HCT116 (cell line): ENCODE data around the gene AJUBA.

Experiments
- CEBPB ChIP-seq: IDR thresholded peaks from 2 replicates; pipeline ENCODE4 v1.6.1; 2012; ENCODE audit warnings: low read depth
- EZH2 ChIP-seq: fragments of 200-600 bp; sonication (generic); IDR thresholded peaks from 2 replicates; pipeline ENCODE4 v1.6.1; 2017; ENCODE audit warnings: antibody characterized with exemption, mixed run types
- EZH2phosphoT487 ChIP-seq: fragments of 200-600 bp; IDR thresholded peaks from 2 replicates; pipeline ENCODE4 v1.6.1; 2018; ENCODE audit warnings: antibody characterized with exemption, borderline replicate concordance
- FOSL1 ChIP-seq: IDR thresholded peaks from 2 replicates; pipeline ENCODE4 v1.6.1; 2012; ENCODE audit warnings: low read depth
- JUND ChIP-seq: IDR thresholded peaks from 2 replicates; pipeline ENCODE4 v1.6.1; 2012
- POLR2A ChIP-seq: IDR thresholded peaks from 2 replicates; pipeline ENCODE4 v1.7.0; 2011; ENCODE audit warnings: borderline replicate concordance; ENCODE audit not compliant: insufficient read depth, insufficient read length; ENCODE audit errors: extremely low read depth
- POLR2AphosphoS5 ChIP-seq: IDR thresholded peaks from 2 replicates; pipeline ENCODE4 v1.6.1; 2011; ENCODE audit warnings: mild to moderate bottlenecking, low read depth, low read length, moderate library complexity
- RAD21 ChIP-seq: IDR thresholded peaks from 2 replicates; pipeline ENCODE4 v1.6.1; 2012; ENCODE audit warnings: low read depth, mild to moderate bottlenecking
- SIN3A ChIP-seq: IDR thresholded peaks from 2 replicates; pipeline ENCODE4 v1.6.1; 2012; ENCODE audit warnings: low read depth
- ZBTB33 ChIP-seq: IDR thresholded peaks from 2 replicates; pipeline ENCODE4 v1.6.1; 2011; ENCODE audit warnings: mild to moderate bottlenecking, low read length, moderate library complexity; ENCODE audit not compliant: insufficient replicate concordance; ENCODE audit errors: extremely low read depth
- ZFX ChIP-seq: fragments of 450-650 bp; IDR thresholded peaks from 2 replicates; pipeline ENCODE4 v1.6.1; 2017
- TF ChIP-seq, protein P1 (sequence below), 3 experiments: fragments of 200-600 bp in 1 of 3; sonication (generic) in 1 of 3; IDR thresholded peaks in 2 of 3; conservative IDR thresholded peaks in 1 of 3; 2 replicates each; pipeline ENCODE4 v1.5.1; 2012 to 2017; ENCODE audit warnings: low read depth in 2 of 3, low read length in 2 of 3, antibody characterized with exemption in 1 of 3, borderline replicate concordance in 1 of 3, control low read depth in 1 of 3, mild to moderate bottlenecking in 1 of 3, mixed read lengths in 1 of 3, mixed run types in 1 of 3, moderate library complexity in 1 of 3; ENCODE audit not compliant: insufficient read depth in 1 of 3
- TF ChIP-seq, protein P2 (sequence below): IDR thresholded peaks from 2 replicates; pipeline ENCODE4 v1.6.1; 2012; ENCODE audit warnings: low read depth

DNA sequence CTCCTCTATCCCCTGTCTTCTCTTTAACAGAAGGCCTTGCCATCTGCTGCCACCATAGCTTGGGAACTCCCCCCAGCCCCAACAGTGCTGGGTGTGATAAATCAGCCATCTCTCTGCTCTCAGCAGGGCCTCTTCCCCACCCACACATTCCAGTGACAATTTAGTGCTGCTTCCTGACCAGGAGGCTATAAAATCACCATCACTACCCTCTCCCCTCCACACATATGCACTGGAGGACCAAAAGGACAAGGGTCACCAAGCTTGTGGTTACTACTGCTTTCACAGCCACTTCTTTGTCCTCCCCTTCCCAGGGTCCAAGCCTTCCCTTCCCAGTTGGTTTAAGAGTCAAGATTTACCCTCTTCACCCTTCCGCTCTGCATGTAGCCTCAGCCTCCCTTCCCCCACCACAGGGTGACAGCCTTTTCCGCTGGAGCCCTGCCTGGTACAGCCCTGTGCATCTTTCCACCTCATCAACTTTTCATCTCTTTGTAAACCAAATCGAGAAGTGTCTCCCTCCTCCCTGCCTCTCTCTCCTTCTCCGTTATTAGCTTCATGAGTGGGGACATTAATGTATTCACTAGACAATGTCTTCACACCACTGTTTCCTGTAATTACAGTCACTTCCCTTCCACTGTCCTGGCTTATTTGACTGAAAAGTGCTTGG is 42.9 kb upstream of the AJUBA start:
- TF ChIP-seq JUND (no peak), ZBTB33 (no peak), SIN3A (no peak), EZH2 (no peak), POLR2AphosphoS5 (no peak), POLR2A (no peak), EZH2phosphoT487 (no peak), RAD21 (no peak), FOSL1 (no peak), ZFX (no peak), CEBPB (no peak)
- TF ChIP-seq, protein P1, sequence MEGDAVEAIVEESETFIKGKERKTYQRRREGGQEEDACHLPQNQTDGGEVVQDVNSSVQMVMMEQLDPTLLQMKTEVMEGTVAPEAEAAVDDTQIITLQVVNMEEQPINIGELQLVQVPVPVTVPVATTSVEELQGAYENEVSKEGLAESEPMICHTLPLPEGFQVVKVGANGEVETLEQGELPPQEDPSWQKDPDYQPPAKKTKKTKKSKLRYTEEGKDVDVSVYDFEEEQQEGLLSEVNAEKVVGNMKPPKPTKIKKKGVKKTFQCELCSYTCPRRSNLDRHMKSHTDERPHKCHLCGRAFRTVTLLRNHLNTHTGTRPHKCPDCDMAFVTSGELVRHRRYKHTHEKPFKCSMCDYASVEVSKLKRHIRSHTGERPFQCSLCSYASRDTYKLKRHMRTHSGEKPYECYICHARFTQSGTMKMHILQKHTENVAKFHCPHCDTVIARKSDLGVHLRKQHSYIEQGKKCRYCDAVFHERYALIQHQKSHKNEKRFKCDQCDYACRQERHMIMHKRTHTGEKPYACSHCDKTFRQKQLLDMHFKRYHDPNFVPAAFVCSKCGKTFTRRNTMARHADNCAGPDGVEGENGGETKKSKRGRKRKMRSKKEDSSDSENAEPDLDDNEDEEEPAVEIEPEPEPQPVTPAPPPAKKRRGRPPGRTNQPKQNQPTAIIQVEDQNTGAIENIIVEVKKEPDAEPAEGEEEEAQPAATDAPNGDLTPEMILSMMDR (IDR thresholded peaks at IDR 0.05 in 2 of 3, conservative IDR thresholded peaks at IDR 0.05 in 1 of 3; ENCODE audit: borderline replicate concordance in 1 of 3, insufficient read depth in 1 of 3, low read depth in 2 of 3, low read length in 2 of 3) = no peak
- TF ChIP-seq, protein P2, sequence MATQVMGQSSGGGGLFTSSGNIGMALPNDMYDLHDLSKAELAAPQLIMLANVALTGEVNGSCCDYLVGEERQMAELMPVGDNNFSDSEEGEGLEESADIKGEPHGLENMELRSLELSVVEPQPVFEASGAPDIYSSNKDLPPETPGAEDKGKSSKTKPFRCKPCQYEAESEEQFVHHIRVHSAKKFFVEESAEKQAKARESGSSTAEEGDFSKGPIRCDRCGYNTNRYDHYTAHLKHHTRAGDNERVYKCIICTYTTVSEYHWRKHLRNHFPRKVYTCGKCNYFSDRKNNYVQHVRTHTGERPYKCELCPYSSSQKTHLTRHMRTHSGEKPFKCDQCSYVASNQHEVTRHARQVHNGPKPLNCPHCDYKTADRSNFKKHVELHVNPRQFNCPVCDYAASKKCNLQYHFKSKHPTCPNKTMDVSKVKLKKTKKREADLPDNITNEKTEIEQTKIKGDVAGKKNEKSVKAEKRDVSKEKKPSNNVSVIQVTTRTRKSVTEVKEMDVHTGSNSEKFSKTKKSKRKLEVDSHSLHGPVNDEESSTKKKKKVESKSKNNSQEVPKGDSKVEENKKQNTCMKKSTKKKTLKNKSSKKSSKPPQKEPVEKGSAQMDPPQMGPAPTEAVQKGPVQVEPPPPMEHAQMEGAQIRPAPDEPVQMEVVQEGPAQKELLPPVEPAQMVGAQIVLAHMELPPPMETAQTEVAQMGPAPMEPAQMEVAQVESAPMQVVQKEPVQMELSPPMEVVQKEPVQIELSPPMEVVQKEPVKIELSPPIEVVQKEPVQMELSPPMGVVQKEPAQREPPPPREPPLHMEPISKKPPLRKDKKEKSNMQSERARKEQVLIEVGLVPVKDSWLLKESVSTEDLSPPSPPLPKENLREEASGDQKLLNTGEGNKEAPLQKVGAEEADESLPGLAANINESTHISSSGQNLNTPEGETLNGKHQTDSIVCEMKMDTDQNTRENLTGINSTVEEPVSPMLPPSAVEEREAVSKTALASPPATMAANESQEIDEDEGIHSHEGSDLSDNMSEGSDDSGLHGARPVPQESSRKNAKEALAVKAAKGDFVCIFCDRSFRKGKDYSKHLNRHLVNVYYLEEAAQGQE = no peak
